Measurements from ENCODE around the gene YAE1. TPM values are rescaled to one million over a fixed set of nuclear protein-coding genes. Genes with fewer than 3 reads are reported as not detected.

The YAE1 gene
- polyA plus RNA-seq, 1 experiment, result 49.0 TPM

DNA sequence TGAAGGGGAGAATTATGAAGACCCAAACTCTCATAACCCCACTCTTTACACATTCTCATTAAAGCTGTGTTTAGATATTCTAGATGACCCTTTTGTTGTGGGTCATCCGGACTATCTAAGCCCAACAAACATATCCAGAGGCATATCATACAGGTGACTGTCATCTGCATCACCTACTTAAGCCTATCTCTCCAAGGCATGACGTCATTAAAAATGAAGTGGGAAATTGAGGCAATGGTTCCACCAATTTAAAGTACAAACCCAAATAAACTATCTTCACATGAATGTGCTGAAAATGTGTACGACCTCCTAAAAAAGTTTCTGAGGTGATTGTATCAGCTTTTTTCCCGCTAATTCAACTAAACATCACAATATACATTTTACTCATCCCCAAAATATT lies 52.7 kb downstream of the YAE1 start:
- CTCF ChIA-PET, result interaction anchor here (1.7 to 2.7 kb wide), 2 partner anchors 38 to 127 kb away, joined by 4 to 11 read pairs; no protein-coding TSS in a partner anchor
- DNase-seq (ENCODE audit: low read depth, low spot score), result no peak
- H3K4me3 ChIP-seq (ENCODE audit: low read depth, low read length), result no peak overlapping the region
- no peaks in the 10 kb centered on the region for H3K27me3 ChIP-seq (ENCODE audit: control insufficient read depth, insufficient read depth, low read length)
- H3K9me3 ChIP-seq (ENCODE audit: control insufficient read depth, insufficient read depth, low read length), result no peaks in the 10 kb centered on the region
- H3K27ac ChIP-seq (ENCODE audit: low read depth, low read length), result no peak overlapping the region
- TF ChIP-seq, protein P1, sequence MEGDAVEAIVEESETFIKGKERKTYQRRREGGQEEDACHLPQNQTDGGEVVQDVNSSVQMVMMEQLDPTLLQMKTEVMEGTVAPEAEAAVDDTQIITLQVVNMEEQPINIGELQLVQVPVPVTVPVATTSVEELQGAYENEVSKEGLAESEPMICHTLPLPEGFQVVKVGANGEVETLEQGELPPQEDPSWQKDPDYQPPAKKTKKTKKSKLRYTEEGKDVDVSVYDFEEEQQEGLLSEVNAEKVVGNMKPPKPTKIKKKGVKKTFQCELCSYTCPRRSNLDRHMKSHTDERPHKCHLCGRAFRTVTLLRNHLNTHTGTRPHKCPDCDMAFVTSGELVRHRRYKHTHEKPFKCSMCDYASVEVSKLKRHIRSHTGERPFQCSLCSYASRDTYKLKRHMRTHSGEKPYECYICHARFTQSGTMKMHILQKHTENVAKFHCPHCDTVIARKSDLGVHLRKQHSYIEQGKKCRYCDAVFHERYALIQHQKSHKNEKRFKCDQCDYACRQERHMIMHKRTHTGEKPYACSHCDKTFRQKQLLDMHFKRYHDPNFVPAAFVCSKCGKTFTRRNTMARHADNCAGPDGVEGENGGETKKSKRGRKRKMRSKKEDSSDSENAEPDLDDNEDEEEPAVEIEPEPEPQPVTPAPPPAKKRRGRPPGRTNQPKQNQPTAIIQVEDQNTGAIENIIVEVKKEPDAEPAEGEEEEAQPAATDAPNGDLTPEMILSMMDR (IDR thresholded peaks at IDR 0.05; ENCODE audit: low read depth, low read length), result no peak
- POLR2A ChIA-PET, result no interaction called here

DNA sequence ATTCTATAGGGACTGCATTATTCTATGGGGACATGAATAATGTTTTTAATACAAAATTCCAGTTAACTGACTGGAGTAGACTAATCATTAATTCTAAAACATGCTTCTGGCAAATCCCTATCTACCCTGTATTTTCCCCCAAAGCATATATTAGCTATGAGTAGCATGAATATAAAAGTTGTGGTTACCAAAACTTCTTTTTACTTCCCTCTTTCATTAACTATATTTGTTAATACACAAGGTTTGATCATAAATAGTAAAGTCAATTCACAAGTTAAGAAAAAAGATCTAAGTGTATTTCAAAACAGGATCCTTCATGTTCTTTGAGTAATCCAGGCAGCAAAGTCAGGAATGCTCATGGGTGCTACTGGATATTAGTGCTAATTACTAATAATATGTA lies 54.3 kb downstream of the YAE1 start:
- TF ChIP-seq, protein P1 (IDR thresholded peaks at IDR 0.05; ENCODE audit: low read depth, low read length), result no peak
- no peak overlapping the region for H3K4me3 ChIP-seq (ENCODE audit: low read depth, low read length)
- POLR2A ChIA-PET, result interaction anchor here (0.9 to 3.7 kb wide), 2 partner anchors 11 to 89 kb away, joined by 4 to 16 read pairs; no protein-coding TSS in a partner anchor
- CTCF ChIA-PET, result interaction anchor here (0.9 to 1.7 kb wide), 3 partner anchors 11 to 40 kb away, joined by 3 to 7 read pairs (median 4); no protein-coding TSS in a partner anchor
- H3K27me3 ChIP-seq (ENCODE audit: control insufficient read depth, insufficient read depth, low read length), result no peaks in the 10 kb centered on the region
- DNase-seq (ENCODE audit: low read depth, low spot score), result no peak
- no peak overlapping the region for H3K27ac ChIP-seq (ENCODE audit: low read depth, low read length)
- H3K9me3 ChIP-seq (ENCODE audit: control insufficient read depth, insufficient read depth, low read length), result no peaks in the 10 kb centered on the region

DNA sequence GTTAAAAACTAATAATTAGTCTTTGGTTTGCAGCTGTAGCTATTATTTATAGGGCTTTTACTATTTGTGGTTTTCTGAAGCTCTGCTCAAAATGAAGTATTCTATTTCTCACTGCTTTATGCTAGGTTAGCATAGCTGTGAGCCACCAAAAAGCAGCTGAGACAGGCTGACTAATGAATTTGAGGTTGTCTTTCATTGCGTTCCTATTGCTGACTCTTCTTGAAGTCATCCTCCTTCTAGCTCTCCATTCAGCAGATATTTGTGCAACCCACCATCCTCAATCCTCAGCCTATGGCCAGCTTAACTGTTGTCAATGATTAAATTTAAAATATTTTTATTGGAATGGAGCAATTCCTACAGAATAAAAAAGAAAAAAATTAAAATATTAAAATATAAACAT lies 55.1 kb downstream of the YAE1 start:
- POLR2A ChIA-PET, result interaction anchor here (0.8 to 3.7 kb wide), 4 partner anchors 12 to 112 kb away, joined by 3 to 19 read pairs (median 10); no protein-coding TSS in a partner anchor
- no peaks in the 10 kb centered on the region for H3K9me3 ChIP-seq (ENCODE audit: control insufficient read depth, insufficient read depth, low read length)
- no peak overlapping the region for H3K27ac ChIP-seq (ENCODE audit: low read depth, low read length)
- TF ChIP-seq, protein P1 (IDR thresholded peaks at IDR 0.05; ENCODE audit: low read depth, low read length), result no peak
- no peaks in the 10 kb centered on the region for H3K27me3 ChIP-seq (ENCODE audit: control insufficient read depth, insufficient read depth, low read length)
- CTCF ChIA-PET, result interaction anchor here (0.9 to 1.7 kb wide), 3 partner anchors 10 to 41 kb away, joined by 3 to 7 read pairs (median 4); no protein-coding TSS in a partner anchor
- DNase-seq (ENCODE audit: low read depth, low spot score), result peak; percentile 74
- no peak overlapping the region for H3K4me3 ChIP-seq (ENCODE audit: low read depth, low read length)

GRCh38 chr7:39621784-39622411 lies 55.7 kb downstream of the YAE1 start:
- H3K4me3 ChIP-seq (ENCODE audit: low read depth, low read length), result no peak overlapping the region
- TF ChIP-seq, protein P1 (IDR thresholded peaks at IDR 0.05; ENCODE audit: low read depth, low read length), result no peak
- H3K27me3 ChIP-seq (ENCODE audit: control insufficient read depth, insufficient read depth, low read length), result no peaks in the 10 kb centered on the region
- DNase-seq (ENCODE audit: low read depth, low spot score), result no peak
- CTCF ChIA-PET, result interaction anchor here (0.7 to 3.6 kb wide), 5 partner anchors 12 to 124 kb away, joined by 3 to 24 read pairs (median 3); no protein-coding TSS in a partner anchor
- POLR2A ChIA-PET, result interaction anchor here (0.8 to 3.7 kb wide), 7 partner anchors 12 to 124 kb away, joined by 3 to 19 read pairs (median 6); no protein-coding TSS in a partner anchor
- H3K9me3 ChIP-seq (ENCODE audit: control insufficient read depth, insufficient read depth, low read length), result no peaks in the 10 kb centered on the region
- peak overlapping the region; percentile 39 for H3K27ac ChIP-seq (ENCODE audit: low read depth, low read length)

Other genes starting within 250 kb of the YAE1 start
- gene RALA, start 57.2 kb downstream of the YAE1 start, polyA plus RNA-seq (2011; rRNA removed), result 45.0 and 59.2 TPM in 2 replicates